ENCODE measurements around the gene TMEM156. TPM values are rescaled to one million over a fixed set of nuclear protein-coding genes. Genes with fewer than 3 reads are reported as not detected.

TMEM156 gene
- total RNA-seq, 4 donors from 2014 or later = not detected

GRCh38 chr4:38979511-38980230 lies 52.5 kb downstream of the TMEM156 start:
- Histone ChIP-seq H3K4me3 (no peak overlapping the region), H3K36me3 (no peaks in the 10 kb centered on the region), H3K9me3 (no peaks in the 10 kb centered on the region), H3K27me3 (no peaks in the 10 kb centered on the region), H3K27ac (no peak overlapping the region), H3K4me1 (no peaks in the 10 kb centered on the region)
- TF ChIP-seq POLR2AphosphoS5 (IDR thresholded peaks at IDR 0.05) (no peak), POLR2A (IDR thresholded peaks at IDR 0.05) (no peak), CTCF (IDR thresholded peaks at IDR 0.05) (no peak), EP300 (IDR thresholded peaks at IDR 0.05) (no peak)
- ATAC-seq = no peak
- WGBS, 2 donors (ENCODE audit: low coverage in 1 of 2) = 52 to 73% methylated on average over 2 to 3 of the region's 3 CpGs

DNA sequence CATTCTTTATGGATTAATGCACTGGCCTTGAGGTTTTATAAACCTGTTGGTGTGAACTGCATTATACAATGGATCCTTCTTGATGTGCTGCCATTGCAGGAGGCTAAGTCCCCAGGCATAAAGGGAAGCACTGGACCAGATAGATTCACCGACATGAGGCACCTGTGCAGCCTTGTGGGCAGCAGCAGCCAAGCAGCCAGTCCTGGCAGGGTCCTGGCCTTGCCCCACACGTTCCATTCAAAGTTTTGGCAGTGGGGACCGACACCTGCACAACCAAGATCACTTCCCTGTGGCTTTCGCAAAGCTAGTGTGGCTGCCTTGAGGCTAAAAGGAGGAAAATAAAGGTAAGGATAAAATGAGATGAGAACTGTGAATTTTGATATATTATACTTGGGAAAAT lies 53.1 kb downstream of the TMEM156 start:
- WGBS, 2 donors (ENCODE audit: low coverage in 1 of 2) = 84% methylated on average over 3 of the region's 4 CpGs; no CpG with 5 or more reads in 1 of the 2 donors
- Histone ChIP-seq H3K27me3 (no peaks in the 10 kb centered on the region), H3K27ac (no peak overlapping the region), H3K9me3 (no peaks in the 10 kb centered on the region), H3K4me1 (no peaks in the 10 kb centered on the region), H3K36me3 (no peaks in the 10 kb centered on the region), H3K4me3 (no peak overlapping the region)
- no peak for ATAC-seq
- no peak for TF ChIP-seq CTCF (IDR thresholded peaks at IDR 0.05)
- no peak for TF ChIP-seq EP300 (IDR thresholded peaks at IDR 0.05)
- no peak for TF ChIP-seq POLR2AphosphoS5 (IDR thresholded peaks at IDR 0.05)
- TF ChIP-seq POLR2A (IDR thresholded peaks at IDR 0.05) = no peak

GRCh38 chr4:38976308-38976707 lies 55.9 kb downstream of the TMEM156 start:
- no peaks in the 10 kb centered on the region for H3K27me3 ChIP-seq
- H3K36me3 ChIP-seq = no peaks in the 10 kb centered on the region
- no peak overlapping the region for H3K27ac ChIP-seq
- no peaks in the 10 kb centered on the region for H3K9me3 ChIP-seq
- no peak overlapping the region for H3K4me3 ChIP-seq
- WGBS, 2 donors (ENCODE audit: low coverage in 1 of 2) = 83 to 100% methylated on average over 5 to 6 of the region's 7 CpGs
- TF ChIP-seq EP300 (IDR thresholded peaks at IDR 0.05) (no peak), CTCF (IDR thresholded peaks at IDR 0.05) (no peak), POLR2AphosphoS5 (IDR thresholded peaks at IDR 0.05) (no peak), POLR2A (IDR thresholded peaks at IDR 0.05) (no peak)
- no peak for ATAC-seq
- H3K4me1 ChIP-seq = no peaks in the 10 kb centered on the region

- no peak for ATAC-seq
- H3K27ac ChIP-seq = no peak overlapping the region
These were observed 63.5 kb downstream of the TMEM156 start for GRCh38 chr4:38968668-38969067.

More at GRCh38 chr4:38968668-38969067, 63.5 kb downstream of the TMEM156 start:
- H3K27me3 ChIP-seq = no peaks in the 10 kb centered on the region
- H3K9me3 ChIP-seq = no peaks in the 10 kb centered on the region
- H3K4me1 ChIP-seq = peaks cover 0 to 5% (median 0%) of the 10 kb centered on the region in 3 donors
- no peaks in the 10 kb centered on the region for H3K36me3 ChIP-seq
- 88 to 100% methylated on average over 2 to 5 of the region's 5 CpGs for WGBS, 2 donors (ENCODE audit: low coverage in 1 of 2)
- TF ChIP-seq POLR2A (IDR thresholded peaks at IDR 0.05) = no peak
- no peak for TF ChIP-seq EP300 (IDR thresholded peaks at IDR 0.05)
- no peak for TF ChIP-seq POLR2AphosphoS5 (IDR thresholded peaks at IDR 0.05)
- no peak for TF ChIP-seq CTCF (IDR thresholded peaks at IDR 0.05)
- H3K4me3 ChIP-seq = no peak overlapping the region
